HG03460 (cell line): ENCODE results near the gene PLA2G1B.
A peak's percentile ranks its signal among the peaks of the same experiment; 100 is the strongest.

ENCODE experiments used
- ATAC-seq: cut with Tn5 transposase; IDR thresholded peaks from one replicate; pipeline ENCODE4 v1.9.1; 2021; ENCODE audit not compliant: unreplicated experiment

The PLA2G1B gene

DNA sequence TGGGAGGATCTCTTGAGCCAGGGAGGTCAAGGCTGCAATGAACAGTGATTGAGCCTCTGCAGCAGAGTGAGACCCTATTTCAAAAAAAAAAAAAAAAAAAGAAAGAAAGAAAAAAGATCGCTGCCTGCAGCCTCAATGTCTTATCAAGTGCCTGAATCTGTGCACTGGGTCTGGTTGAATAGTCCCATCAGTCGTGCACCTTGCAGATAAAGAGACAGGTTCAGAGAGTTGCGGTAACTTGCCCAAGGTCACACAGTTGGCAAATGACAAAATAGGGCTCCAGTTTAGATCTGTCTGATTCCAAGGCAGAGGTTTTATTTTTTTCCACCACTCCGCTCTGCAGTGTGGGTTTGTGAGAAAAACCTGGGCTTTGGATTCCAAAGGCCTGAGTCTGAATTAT is 649 bp upstream of the PLA2G1B start:
- ATAC-seq: no peak

DNA sequence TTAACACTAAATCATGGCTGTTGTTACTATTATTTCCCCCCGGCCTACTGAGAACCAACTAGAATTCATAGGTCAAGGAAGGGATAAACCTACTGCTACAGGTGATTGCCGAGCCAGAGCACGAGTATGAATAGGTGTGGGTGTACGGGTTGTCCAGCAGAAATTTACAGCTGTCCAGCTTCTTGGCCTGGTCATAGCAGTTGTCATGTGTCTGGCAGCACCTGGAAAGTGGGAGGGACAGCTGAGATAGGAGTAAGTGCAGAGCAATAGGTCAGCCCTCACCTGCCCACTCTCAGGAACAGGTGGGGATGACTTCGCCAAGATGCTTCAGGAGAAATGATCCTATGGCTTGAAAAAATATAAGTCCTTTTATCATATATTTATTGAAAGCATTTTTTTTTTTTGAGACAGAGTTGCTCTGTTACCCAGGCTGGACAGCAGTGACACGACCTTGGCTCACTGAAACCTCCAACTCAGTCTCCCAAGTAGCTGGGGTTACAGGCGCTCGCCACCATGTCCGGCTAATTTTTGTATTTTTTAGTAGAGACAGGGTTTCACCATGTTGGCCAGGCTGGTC is 2.6 kb downstream of the PLA2G1B start:
- no peak for ATAC-seq

GRCh38 chr12:120323772-120324171 is 3.8 kb downstream of the PLA2G1B start:
- no peak for ATAC-seq

DNA sequence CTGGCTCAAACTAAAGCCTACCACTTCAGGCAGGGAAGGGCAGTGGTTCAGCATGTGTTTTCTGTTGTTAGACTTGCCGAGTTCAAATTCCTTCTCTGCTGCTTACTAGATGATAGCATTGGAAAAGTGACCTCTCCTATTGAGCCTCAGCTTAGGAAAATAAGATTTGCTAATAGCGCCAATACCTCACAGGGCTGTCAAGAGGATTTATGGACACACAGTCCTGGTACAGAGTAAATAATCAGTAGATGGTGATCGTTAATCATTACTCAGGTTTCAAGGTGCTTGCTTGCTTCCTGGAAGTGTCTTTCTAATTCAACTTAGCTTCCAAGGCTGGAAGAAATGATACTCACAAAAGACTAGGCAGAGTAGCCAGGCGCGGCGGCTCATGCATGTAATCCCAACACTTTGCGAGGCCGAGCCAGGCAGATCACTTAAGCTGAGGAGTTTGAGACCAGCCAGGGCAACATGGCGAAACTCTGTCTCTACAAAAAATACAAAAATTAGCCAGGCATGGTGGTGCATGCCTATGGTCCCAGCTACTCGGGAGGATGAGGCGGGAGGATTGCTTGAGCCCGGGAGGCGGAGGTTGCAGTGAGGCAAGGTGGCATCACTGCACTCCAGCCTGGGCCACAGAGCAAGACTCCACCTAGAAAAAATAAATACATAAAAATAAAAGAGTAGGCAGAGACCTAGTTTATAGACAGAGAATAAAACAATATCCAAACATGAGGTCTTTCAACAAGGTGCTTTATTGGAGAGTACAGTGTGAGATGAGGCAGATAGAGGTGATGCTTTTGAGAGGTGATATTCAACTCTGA is 6.0 kb downstream of the PLA2G1B start:
- no peak for ATAC-seq

- peak; percentile 99 for ATAC-seq
These were observed 10.1 kb downstream of the PLA2G1B start for GRCh38 chr12:120317224-120318105.

DNA sequence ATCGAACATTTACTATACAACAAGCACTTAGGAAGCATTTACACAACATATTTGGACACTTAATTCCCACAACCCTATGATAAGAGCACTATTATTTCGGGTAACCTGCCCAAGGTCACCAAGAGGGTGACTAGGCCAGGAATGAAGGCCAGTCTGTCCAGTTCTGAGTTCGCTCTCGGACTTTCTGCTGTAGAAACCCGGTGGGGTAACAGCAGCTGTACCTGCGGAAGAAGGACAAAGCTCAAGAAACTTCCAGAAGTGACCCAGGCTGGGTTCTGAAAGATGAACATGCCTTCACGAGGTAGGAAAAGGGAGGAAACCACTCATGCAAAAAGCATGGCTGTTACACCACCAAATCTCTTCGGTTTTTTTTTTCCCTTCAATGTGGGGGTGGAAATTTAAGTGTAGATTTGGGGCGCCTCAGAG is 10.8 kb downstream of the PLA2G1B start:
- no peak for ATAC-seq

DNA sequence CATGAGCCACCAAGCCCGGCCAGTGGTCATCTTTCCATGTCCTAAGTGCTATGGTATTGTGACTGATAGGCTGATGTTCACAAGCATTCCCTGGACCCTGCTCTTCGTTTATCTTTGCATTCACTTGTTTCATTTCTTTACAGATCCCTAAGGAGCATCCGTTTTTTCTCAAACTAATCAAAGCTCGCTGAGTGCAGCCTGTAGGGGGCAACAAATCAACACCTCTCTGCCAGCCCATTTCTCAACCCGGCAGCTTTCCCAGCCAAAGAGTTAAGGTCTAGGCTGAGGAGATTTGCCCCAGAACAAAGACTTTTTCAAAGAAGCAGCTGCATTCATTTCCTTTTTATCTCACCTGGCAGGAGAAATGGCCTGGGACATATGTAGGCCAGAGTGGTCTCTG is 13.4 kb downstream of the PLA2G1B start:
- no peak for ATAC-seq

DNA sequence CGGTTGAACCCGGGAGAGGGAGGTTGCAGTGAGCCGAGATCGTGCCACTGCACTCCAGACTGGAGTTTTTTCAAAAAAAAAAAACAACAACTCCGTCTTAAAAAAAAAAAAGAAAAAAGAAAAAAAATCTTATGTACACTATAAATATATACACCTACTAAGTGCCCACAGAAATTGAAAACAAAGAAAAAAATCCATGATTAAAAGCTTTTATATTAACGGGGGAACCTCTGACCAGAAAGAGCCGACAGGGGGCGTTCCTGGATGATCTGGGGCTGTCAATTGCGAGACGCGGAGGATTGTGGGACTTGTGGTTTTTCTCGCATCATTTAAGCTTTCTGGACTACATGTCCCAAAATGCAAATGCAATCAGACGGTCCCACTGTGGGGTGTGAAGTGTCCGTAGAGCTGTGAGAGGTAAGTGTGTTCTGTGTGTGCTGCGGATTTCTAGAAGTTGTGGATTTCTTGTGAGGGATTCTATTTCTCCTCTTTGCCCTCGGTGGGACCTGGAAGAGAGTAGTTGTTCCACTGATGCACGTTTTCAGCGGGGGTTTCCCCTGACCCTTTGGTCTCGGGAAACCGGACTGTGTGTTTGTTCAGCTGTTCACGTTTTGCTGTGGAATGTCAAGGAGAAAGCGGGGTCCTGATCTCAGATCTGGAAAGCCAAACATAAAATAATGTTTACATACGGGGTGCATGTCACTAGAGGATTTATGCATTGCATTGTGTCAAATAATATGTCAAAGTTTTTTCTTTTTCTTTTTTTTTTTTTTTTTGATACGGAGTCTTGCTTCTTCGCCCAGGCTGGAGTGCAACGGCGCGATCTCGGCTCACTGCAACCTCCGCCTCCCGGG is 25.4 kb downstream of the PLA2G1B start, which contains the start of gene SIRT4:
SIRT4 (plus strand) TSS at position 360 of the 854 bp plus-strand sequence. CDS start 1,241 bp downstream, outside the sequence.
- peak; percentile 95 for ATAC-seq

DNA sequence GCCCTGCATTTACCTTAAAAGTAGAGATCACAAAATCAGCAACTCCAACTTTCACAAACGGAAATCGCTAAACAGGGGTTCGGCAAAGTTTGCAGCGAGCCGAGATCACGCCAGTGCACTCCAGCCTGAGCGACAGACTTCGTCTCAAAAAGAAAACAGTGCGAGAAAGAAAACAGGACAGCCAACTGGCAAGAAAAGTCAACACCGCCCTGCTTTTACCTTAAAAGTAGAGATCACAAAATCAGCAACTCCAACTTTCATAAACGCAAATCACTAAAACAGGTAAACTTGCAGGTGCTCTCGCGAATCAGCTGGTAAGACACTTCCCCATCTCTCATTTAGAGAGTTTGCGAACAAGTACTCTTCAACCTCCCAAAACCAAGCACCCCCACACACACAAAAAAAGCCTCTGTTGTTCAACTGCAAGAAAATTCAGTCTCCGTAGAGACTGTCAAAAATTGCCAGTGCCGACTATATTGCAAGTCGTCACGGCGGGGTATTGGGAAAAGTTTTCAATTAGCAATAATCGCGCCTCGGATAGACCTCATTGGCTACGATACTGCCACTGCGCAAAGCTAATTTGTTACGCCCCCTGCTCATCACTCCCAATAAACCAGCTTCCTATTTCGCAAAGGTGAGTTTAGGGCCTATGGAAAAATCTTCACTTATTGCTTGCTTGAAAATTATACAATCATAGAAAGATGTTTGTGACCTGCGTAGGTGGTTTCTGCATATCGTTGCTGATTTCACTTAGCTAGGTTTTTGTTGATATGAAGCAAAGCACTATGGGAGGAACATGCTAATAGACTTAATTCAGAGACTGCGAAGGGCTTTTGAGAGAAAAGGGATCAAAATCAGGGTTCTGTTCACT is 34.7 kb downstream of the PLA2G1B start, which contains the start of gene RNU4-1:
RNU4-1 (minus strand) TSS at position 577 of the 871 bp plus-strand sequence.
- ATAC-seq: peak; percentile 41

DNA sequence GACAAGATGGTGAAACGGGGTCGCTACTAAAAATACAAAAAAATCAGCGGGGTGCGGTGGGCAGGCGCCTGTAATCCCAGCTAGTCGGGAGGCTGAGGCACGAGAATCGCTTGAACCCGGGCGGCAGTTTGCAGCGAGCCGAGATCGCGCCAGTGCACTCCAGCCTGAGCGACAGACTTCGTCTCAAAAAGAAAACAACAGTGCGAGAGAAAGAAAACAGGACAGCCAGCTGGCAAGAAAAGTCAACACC is 35.2 kb downstream of the PLA2G1B start:
- no peak for ATAC-seq

- no peak for ATAC-seq
These were observed 36.8 kb downstream of the PLA2G1B start for GRCh38 chr12:120290609-120291305.

GRCh38 chr12:120287491-120287890 is 40.1 kb downstream of the PLA2G1B start:
- no peak for ATAC-seq

- ATAC-seq: no peak
These were observed 40.6 kb downstream of the PLA2G1B start for GRCh38 chr12:120286768-120287490.

DNA sequence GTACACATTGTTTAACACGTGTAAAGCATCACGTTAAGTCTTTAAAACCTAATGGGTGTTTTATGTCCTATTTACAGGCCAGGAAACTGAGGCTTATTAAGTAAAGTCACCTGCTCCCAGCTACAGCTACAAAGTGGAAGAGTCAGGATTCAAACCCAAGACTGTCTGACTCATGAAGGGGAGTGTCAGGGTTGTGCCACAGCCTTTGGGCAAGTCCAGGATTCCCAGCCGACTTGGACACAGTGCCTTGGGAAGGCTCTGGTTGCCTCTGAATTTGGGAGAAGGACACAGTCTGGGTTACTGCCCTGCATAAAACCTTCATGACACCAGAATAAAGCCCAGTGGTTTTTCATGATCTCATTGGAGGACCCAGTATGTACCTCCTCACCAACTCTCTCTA is 43.2 kb downstream of the PLA2G1B start:
- no peak for ATAC-seq

GRCh38 chr12:120283318-120283717 is 44.3 kb downstream of the PLA2G1B start:
- no peak for ATAC-seq

DNA sequence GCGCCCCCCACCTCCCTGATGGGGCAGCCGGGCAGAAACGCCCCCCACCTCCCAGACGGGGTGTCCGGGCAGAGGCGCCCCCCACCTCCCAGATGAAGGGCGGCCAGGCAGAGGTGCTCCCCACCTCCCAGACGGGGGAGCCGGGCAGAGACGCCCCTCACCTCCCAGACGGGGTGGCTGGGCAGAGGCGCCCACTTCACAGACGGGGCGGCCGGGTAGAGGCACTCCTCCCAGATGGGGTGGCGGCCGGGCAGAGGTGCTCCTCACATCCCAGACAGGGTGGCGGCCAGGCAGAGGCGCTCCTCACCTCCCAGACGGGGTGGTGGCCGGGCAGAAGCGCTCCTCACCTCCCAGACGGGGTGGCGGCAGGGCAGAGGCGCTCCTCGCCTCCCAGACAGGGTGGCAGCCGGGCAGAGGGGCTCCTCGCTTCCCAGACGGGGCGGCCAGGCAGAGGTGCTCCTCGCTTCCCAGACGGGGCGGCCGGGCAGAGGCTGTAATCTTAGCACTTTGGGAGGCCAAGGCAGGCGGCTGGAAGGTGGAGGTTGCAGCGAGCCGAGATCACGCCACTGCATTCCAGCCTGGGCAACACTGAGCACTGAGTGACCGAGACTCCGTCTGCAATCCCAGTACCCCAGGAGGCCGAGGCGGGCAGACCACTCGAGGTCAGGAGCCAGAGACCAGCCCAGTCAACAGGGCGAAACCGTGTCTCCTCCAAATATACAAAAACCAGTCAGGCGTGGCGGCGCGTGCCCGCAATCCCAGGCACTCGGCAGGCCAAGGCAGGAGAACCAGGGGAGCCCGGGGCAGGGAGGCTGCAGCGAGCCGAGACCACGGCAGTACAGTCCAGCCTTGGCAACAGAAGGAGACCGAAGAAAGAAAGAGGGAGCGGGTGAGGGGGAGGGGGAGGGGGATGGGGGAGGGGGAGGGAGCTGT is 49.2 kb downstream of the PLA2G1B start:
- ATAC-seq: no peak

- no peak for ATAC-seq
These were observed 50.8 kb downstream of the PLA2G1B start for GRCh38 chr12:120276734-120277133.
